Muscle of back (tissue), 11 donors: ENCODE data around the gene ARID3B. TPM values are rescaled to one million over a fixed set of nuclear protein-coding genes. Genes with fewer than 3 reads are reported as not detected.

Source experiments
- DNase-seq, 3 donors: peaks; one replicate each; pipeline versions ENCODE4 v3.0.0 to v3.0.0-alpha.2; 2013
- polyA plus RNA-seq, 10 donors: library from polyadenylated mRNA; unstranded; fragments of 120-200 nt; gene quantifications; one replicate each; pipeline ENCODE4 v1.2.1, GENCODE V29; 2013; ENCODE audit not compliant: insufficient read length in 10 of 10

The ARID3B gene
- polyA plus RNA-seq, 10 donors = 3.5 to 6.5 (median 4.9) TPM

- no peak for DNase-seq
Observed at GRCh38 chr15:74642348-74642733, 101.3 kb downstream of the ARID3B start.

- DNase-seq = peak in 1 of 3 donors; percentile 38
Observed at GRCh38 chr15:74642734-74643664, 102.0 kb downstream of the ARID3B start.

- no peak for DNase-seq
Observed at GRCh38 chr15:74643665-74644204, 102.7 kb downstream of the ARID3B start.

DNA sequence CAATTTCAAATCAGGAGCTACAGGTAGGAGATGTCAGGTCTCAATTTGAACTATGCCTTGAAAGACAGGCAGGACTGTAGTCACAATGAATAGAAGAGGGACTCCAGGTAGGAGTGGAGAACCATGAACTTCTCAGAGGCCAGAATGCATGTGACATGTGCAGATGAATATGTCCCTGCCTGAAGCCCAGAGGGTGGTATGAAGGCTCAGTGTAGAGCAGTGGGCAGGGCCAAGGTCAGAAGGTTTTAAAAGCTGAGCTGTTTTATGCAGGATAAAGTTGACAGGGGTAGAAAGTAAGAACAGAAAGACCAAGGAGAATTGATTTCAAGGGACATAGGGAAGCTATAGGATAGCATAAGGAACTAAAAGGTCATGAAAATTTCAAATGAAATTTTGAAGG, 105.5 kb downstream of the ARID3B start:
- DNase-seq = no peak

Other genes starting within 250 kb of the ARID3B start
- gene CYP11A1, start 173.6 kb upstream of the ARID3B start, polyA plus RNA-seq = 1 to 10 TPM; 1.2 to 2.6 (median 1.9) TPM
- 1 to 10 TPM; 3.2 to 7.6 (median 5.4) TPM for gene SEMA7A, start 107.3 kb upstream of the ARID3B start, polyA plus RNA-seq
- 10 to 100 TPM; 27.4 to 39.4 (median 33.5) TPM for gene UBL7, start 80.1 kb upstream of the ARID3B start, polyA plus RNA-seq
- gene CLK3, start 74.6 kb downstream of the ARID3B start, polyA plus RNA-seq = 10 to 100 TPM; 37.3 to 51.9 (median 43.1) TPM
- 10 to 100 TPM; 21.4 to 35.1 (median 23.5) TPM for gene EDC3, start 154.8 kb downstream of the ARID3B start, polyA plus RNA-seq
- gene CYP1A1, start 184.3 kb downstream of the ARID3B start, polyA plus RNA-seq = under 1 TPM in 1 of 10 donors, not detected in 9; 0.38 TPM
- gene CYP1A2, start 207.6 kb downstream of the ARID3B start, polyA plus RNA-seq = under 1 TPM in 7 of 10 donors, not detected in 3; 0.04 to 0.17 (median 0.08) TPM
- 10 to 100 TPM; 23.1 to 42.0 (median 32.1) TPM for gene CSK, start 240.9 kb downstream of the ARID3B start, polyA plus RNA-seq